Measurements from ENCODE around the gene RAB3B. TPM values are rescaled to one million over a fixed set of nuclear protein-coding genes. Genes with fewer than 3 reads are reported as not detected.
A peak's percentile ranks its signal among the peaks of the same experiment; 100 is the strongest.

The RAB3B gene
- total RNA-seq, 1 donor: 77.3 TPM

DNA sequence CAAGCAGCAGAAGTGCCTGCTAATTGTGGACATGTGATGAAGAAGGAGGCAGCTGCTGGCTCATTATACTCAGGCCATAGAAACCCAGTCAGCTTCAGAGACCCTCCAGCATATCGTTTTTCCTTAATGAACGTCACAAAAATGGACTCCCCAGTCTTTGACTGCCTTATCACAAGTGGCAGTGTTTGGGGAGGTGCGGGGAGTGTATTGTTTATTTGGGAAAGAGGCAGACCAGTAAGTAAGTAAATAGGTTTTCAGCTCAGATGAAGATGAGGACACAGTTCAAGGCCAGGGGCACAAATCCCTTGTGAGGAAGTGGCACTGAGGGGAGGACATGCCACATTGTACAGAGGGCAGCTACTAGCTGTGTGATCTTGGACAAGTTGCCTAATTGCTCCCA lies 68.5 kb downstream of the RAB3B start:
- no peak overlapping the region for H3K4me3 ChIP-seq (ENCODE audit: low read depth, low read length)
- no peak for DNase-seq (ENCODE audit: low read depth)
- TF ChIP-seq, protein P1, sequence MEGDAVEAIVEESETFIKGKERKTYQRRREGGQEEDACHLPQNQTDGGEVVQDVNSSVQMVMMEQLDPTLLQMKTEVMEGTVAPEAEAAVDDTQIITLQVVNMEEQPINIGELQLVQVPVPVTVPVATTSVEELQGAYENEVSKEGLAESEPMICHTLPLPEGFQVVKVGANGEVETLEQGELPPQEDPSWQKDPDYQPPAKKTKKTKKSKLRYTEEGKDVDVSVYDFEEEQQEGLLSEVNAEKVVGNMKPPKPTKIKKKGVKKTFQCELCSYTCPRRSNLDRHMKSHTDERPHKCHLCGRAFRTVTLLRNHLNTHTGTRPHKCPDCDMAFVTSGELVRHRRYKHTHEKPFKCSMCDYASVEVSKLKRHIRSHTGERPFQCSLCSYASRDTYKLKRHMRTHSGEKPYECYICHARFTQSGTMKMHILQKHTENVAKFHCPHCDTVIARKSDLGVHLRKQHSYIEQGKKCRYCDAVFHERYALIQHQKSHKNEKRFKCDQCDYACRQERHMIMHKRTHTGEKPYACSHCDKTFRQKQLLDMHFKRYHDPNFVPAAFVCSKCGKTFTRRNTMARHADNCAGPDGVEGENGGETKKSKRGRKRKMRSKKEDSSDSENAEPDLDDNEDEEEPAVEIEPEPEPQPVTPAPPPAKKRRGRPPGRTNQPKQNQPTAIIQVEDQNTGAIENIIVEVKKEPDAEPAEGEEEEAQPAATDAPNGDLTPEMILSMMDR (IDR thresholded peaks at IDR 0.05; ENCODE audit: insufficient read depth, low read depth, low read length): no peak

GRCh38 chr1:51920130-51920529 lies 70.4 kb downstream of the RAB3B start:
- no peak overlapping the region for H3K4me3 ChIP-seq (ENCODE audit: low read depth, low read length)
- no peak for DNase-seq (ENCODE audit: low read depth)
- TF ChIP-seq, protein P1 (IDR thresholded peaks at IDR 0.05; ENCODE audit: insufficient read depth, low read depth, low read length): no peak

DNA sequence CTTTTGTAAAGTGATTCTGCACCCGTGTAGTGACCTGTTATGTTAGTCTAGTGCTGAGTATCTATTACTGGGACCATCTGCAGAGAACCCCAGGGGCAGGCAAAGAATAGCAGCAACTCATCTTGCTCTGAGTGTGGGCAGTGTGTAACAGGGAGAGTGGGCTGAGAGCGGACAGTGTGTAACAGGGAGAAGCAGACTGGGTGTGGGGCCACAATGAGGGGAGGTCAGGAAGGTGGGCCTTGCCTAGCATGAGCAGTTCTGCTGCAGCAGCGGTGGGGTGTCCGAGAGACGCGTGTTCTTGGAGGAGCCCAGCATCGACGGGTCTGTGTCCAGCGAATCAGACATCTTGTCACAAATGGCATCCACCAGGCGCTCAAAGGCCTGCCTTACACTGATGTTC lies 70.8 kb downstream of the RAB3B start:
- no peak overlapping the region for H3K4me3 ChIP-seq (ENCODE audit: low read depth, low read length)
- no peak for DNase-seq (ENCODE audit: low read depth)
- TF ChIP-seq, protein P1 (IDR thresholded peaks at IDR 0.05; ENCODE audit: insufficient read depth, low read depth, low read length): no peak

DNA sequence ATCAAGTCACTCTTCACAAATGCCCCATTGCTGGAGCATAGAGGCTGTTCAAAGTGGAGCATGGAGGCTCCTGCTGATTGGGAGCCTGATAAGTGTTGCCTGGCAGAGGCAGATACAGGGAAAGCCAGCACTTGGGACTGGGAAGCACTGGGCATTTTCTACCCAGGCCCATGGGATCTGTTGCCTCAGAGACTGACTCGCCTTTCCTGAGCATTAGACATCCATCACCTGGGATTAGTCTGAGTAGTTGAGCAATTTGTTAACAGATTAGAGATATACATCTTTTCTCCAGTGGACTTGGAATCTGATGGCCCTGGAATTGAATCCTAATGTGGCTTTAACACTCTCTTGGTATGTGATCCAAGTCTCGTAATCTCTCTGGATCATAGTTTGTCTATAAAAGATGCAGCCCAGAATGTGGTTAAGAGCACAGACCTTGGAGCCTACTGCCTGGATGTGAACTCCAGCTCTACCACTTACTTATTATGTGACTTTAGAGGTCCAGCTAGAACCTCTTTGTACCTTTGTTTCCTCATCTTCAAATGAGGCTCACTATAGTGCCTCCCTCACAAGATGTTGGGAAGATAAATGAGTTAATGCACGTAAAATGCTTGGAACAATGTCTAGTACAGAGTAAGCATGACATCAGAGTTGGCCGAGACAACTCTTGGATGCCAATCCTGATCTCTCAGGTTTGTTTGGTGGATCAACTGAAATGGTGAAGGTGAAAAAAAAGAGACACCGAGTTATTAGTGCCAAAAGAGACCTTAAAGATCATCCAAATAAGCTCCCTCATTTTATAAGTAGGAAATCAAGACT lies 73.7 kb downstream of the RAB3B start:
- H3K4me3 ChIP-seq (ENCODE audit: low read depth, low read length): no peak overlapping the region
- TF ChIP-seq, protein P1 (IDR thresholded peaks at IDR 0.05; ENCODE audit: insufficient read depth, low read depth, low read length): no peak
- DNase-seq (ENCODE audit: low read depth): peak; percentile 61

DNA sequence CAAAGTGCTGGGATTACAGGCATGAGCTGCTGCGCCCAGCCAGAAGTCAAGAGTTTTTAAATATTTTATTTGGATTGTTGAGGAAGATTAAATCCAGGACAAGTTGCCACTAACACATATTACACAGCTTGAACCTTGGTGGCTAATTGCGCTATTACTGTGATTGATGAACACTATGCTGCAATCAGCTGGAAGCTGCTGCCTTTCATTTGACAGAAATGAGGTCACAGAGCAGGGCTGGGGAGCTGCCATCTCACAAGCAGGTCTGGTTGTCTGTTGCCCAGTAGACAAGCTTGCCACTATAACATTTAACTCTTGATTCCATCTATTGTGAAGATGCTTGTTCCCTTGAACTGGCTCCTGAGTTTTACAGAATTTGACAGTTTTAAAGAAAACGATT lies 74.5 kb downstream of the RAB3B start:
- no peak for DNase-seq (ENCODE audit: low read depth)
- TF ChIP-seq, protein P1 (IDR thresholded peaks at IDR 0.05; ENCODE audit: insufficient read depth, low read depth, low read length): no peak

GRCh38 chr1:51912881-51913280 lies 77.6 kb downstream of the RAB3B start:
- H3K4me3 ChIP-seq (ENCODE audit: low read depth, low read length): no peak overlapping the region
- no peak for DNase-seq (ENCODE audit: low read depth)
- TF ChIP-seq, protein P1 (IDR thresholded peaks at IDR 0.05; ENCODE audit: insufficient read depth, low read depth, low read length): no peak

More for the DNA sequence above, 74.5 kb downstream of the RAB3B start:
- H3K4me3 ChIP-seq (ENCODE audit: low read depth, low read length): no peak overlapping the region

Data from fibroblast of villous mesenchyme (primary cell).